Hepatocyte (in vitro differentiated cells): Measurements from ENCODE around the gene TFF2.

Experiments used
- EZH2 ChIP-seq: fragments of 200-600 bp; sonication (generic); IDR thresholded peaks from 2 replicates; pipeline ENCODE4 v1.6.1; 2016; ENCODE audit warnings: antibody characterized with exemption, mild to moderate bottlenecking, borderline replicate concordance
- EZH2phosphoT487 ChIP-seq: fragments of 200-600 bp; sonication (generic); IDR thresholded peaks from one replicate; pipeline ENCODE4 v1.6.1; 2018; ENCODE audit warnings: antibody characterized with exemption, mild to moderate bottlenecking, low read depth, moderate library complexity; ENCODE audit not compliant: unreplicated experiment, severe bottlenecking
- TF ChIP-seq, protein P1 (sequence below): fragments of 200-600 bp; sonication (generic); IDR thresholded peaks from 2 replicates; pipeline ENCODE4 v1.5.1; 2016; ENCODE audit warnings: antibody characterized with exemption, mild to moderate bottlenecking; ENCODE audit not compliant: poor library complexity

DNA sequence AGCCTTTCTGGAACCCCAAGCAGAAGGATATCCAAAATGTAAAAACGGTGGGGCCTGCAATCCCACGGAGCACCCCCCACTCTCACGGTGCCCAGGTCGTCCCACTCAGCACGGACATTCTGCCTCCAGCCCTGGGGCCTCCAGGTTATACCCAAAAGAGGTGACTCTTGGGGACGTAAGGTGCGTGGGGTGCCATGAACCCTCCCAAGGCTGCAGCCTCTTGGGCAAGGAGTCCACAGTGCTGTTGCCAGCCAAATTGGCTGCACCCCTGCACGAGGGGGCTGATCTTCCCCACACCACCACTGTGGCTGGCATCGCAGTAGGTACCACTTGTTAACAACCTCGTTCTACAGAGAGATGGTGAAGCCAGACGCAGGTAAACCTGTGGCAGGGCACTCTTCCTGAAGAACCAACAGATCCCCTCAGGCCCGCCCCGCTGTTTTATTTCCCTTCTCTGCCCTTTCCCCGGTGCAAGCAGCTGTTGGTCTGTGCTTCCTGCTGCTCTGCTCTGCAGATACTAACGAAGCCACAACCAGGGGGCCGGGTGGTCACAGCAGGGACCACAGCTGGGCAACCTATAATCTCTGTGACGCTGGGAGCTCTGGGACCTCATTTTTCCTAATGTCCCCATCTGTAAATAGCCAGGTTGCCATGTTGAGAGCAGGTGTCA is 44.3 kb downstream of the TFF2 start:
- TF ChIP-seq, protein P1, sequence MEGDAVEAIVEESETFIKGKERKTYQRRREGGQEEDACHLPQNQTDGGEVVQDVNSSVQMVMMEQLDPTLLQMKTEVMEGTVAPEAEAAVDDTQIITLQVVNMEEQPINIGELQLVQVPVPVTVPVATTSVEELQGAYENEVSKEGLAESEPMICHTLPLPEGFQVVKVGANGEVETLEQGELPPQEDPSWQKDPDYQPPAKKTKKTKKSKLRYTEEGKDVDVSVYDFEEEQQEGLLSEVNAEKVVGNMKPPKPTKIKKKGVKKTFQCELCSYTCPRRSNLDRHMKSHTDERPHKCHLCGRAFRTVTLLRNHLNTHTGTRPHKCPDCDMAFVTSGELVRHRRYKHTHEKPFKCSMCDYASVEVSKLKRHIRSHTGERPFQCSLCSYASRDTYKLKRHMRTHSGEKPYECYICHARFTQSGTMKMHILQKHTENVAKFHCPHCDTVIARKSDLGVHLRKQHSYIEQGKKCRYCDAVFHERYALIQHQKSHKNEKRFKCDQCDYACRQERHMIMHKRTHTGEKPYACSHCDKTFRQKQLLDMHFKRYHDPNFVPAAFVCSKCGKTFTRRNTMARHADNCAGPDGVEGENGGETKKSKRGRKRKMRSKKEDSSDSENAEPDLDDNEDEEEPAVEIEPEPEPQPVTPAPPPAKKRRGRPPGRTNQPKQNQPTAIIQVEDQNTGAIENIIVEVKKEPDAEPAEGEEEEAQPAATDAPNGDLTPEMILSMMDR, result no peak
- TF ChIP-seq EZH2phosphoT487, result no peak
- no peak for TF ChIP-seq EZH2
